IMR-90 (cell line): Measurements from ENCODE around the gene NINJ2. TPM values are rescaled to one million over a fixed set of nuclear protein-coding genes. Genes with fewer than 3 reads are reported as not detected.

Experiments
- ATAC-seq: fragments of 200-7000 bp; cut with Tn5 transposase; 2 replicates; pipeline ENCODE4 v1.9.1; 2020; ENCODE audit warnings: low read depth, mild to moderate bottlenecking, moderate library complexity
- BruUV-seq: library from RNA; stranded (reverse); fragments of 400-500 nt; replicated peaks from 2 replicates; lab custom pipeline; 2021; lab: Mats Ljungman, UMichigan
- CTCF ChIA-PET: fragments of 300-600 bp; formaldehyde crosslinking; extraction: SDS; loops from one replicate; lab custom pipeline; 2021; ENCODE audit warnings: antibody characterized with exemption; lab: Yijun Ruan, JAX
- POLR2A ChIA-PET: fragments of 300-600 bp; sonication (Branson Sonifier 250); formaldehyde crosslinking; loops from one replicate; lab custom pipeline; 2022; ENCODE audit warnings: antibody characterized with exemption; ENCODE audit not compliant: unreplicated experiment; lab: Charles Lee
- DNase-seq: peaks from one replicate; pipeline ENCODE4 v3.0.0; 2013
- H2AFZ ChIP-seq: replicated peaks from 2 replicates; pipeline ENCODE3; 2013; ENCODE audit warnings: low read length, mild to moderate bottlenecking; ENCODE audit not compliant: poor library complexity
- H2AK5ac ChIP-seq: 2 replicates; pipeline ENCODE4 v1.6.1; 2013; ENCODE audit warnings: low read depth, low read length, inconsistent platforms
- H2AK9ac ChIP-seq: replicated peaks from 2 replicates; pipeline ENCODE3; 2013; ENCODE audit warnings: mild to moderate bottlenecking, low read depth, low read length, moderate library complexity; ENCODE audit not compliant: poor library complexity
- H2BK120ac ChIP-seq: 2 replicates; pipeline ENCODE4 v1.6.1; 2013; ENCODE audit warnings: low read depth, low read length, inconsistent platforms
- H2BK15ac ChIP-seq: 3 replicates; pipeline ENCODE4 v1.6.1; 2013; ENCODE audit warnings: low read depth, low read length, inconsistent platforms
- H2BK20ac ChIP-seq: 2 replicates; pipeline ENCODE4 v1.6.1; 2013; ENCODE audit warnings: low read depth, mild to moderate bottlenecking, inconsistent platforms, low read length, moderate library complexity
- H2BK5ac ChIP-seq: 2 replicates; pipeline ENCODE4 v1.6.1; 2013; ENCODE audit warnings: mild to moderate bottlenecking, low read depth, low read length, inconsistent platforms; ENCODE audit not compliant: poor library complexity, severe bottlenecking
- H3K14ac ChIP-seq: replicated peaks from 2 replicates; pipeline ENCODE4 v1.6.1; 2013; ENCODE audit warnings: low read depth, low read length, inconsistent platforms
- H3K18ac ChIP-seq: 2 replicates; pipeline ENCODE4 v1.6.1; 2013; ENCODE audit warnings: low read depth, low read length, control low read depth
- H3K23ac ChIP-seq: 2 replicates; pipeline ENCODE4 v1.6.1; 2013; ENCODE audit warnings: low read depth, low read length, inconsistent platforms
- H3K27ac ChIP-seq: 2 replicates; pipeline ENCODE4 v1.5.1; 2013; ENCODE audit warnings: mild to moderate bottlenecking, control low read depth, low read length; ENCODE audit not compliant: insufficient read depth
- H3K27me3 ChIP-seq: 2 replicates; pipeline ENCODE4 v1.6.1; 2013; ENCODE audit warnings: low read length; ENCODE audit not compliant: control insufficient read depth, insufficient read depth
- H3K36me3 ChIP-seq: 2 replicates; pipeline ENCODE4 v1.6.1; 2013; ENCODE audit warnings: low read length, mixed read lengths; ENCODE audit not compliant: control insufficient read depth, insufficient read depth
- H3K4ac ChIP-seq: 2 replicates; pipeline ENCODE4 v1.6.1; 2013; ENCODE audit warnings: low read depth, low read length, inconsistent platforms
- H3K4me1 ChIP-seq: 2 replicates; pipeline ENCODE4 v1.6.1; 2013; ENCODE audit warnings: low read length, mixed read lengths; ENCODE audit not compliant: control insufficient read depth, insufficient read depth
- H3K4me2 ChIP-seq: 2 replicates; pipeline ENCODE4 v1.6.1; 2013; ENCODE audit warnings: low read depth, mild to moderate bottlenecking, control low read depth, low read length, moderate library complexity
- H3K4me3 ChIP-seq: 2 replicates; pipeline ENCODE4 v1.5.1; 2013; ENCODE audit warnings: low read depth, mild to moderate bottlenecking, control low read depth, low read length, moderate library complexity; ENCODE audit not compliant: insufficient read depth
- H3K56ac ChIP-seq: 2 replicates; pipeline ENCODE4 v1.6.1; 2013; ENCODE audit warnings: low read length, inconsistent platforms; ENCODE audit not compliant: insufficient read depth; ENCODE audit errors: extremely low read depth
- H3K79me1 ChIP-seq, 2 experiments: 2 replicates each; pipeline ENCODE4 v1.6.1; 2013; ENCODE audit warnings: low read length in 2 of 2, inconsistent platforms in 1 of 2, low read depth in 1 of 2
- H3K9ac ChIP-seq: 2 replicates; pipeline ENCODE4 v1.6.1; 2013; ENCODE audit warnings: low read depth, low read length, control low read depth
- H3K9me1 ChIP-seq: 2 replicates; pipeline ENCODE4 v1.6.1; 2013; ENCODE audit warnings: low read length, inconsistent platforms; ENCODE audit not compliant: insufficient read depth
- H3K9me3 ChIP-seq: 2 replicates; pipeline ENCODE4 v1.6.1; 2013; ENCODE audit warnings: low read length; ENCODE audit not compliant: control insufficient read depth, insufficient read depth
- H4K20me1 ChIP-seq: 2 replicates; pipeline ENCODE4 v1.6.1; 2013; ENCODE audit warnings: low read length, inconsistent platforms; ENCODE audit not compliant: insufficient read depth
- H4K5ac ChIP-seq: 2 replicates; pipeline ENCODE4 v1.6.1; 2013; ENCODE audit warnings: mild to moderate bottlenecking, low read depth, low read length, control low read depth
- H4K8ac ChIP-seq, 2 experiments: 2 replicates each; pipeline ENCODE4 v1.6.1; 2013; ENCODE audit warnings: low read depth in 2 of 2, low read length in 2 of 2, control low read depth in 1 of 2, inconsistent platforms in 1 of 2
- H4K91ac ChIP-seq: 2 replicates; pipeline ENCODE4 v1.6.1; 2013; ENCODE audit warnings: low read depth, low read length, inconsistent platforms; ENCODE audit not compliant: insufficient read depth
- RFX5 ChIP-seq: IDR thresholded peaks from 2 replicates; pipeline ENCODE4 v1.8.0; 2012; ENCODE audit warnings: low read depth, mild to moderate bottlenecking, low read length, moderate library complexity
- WGBS, 2 experiments: methylation state at CpG; one replicate each; pipeline versions ENCODE4 v1.1.5 to v1.1.7; 2013; ENCODE audit warnings: missing lambda C conversion rate in 2 of 2; ENCODE audit not compliant: insufficient read length in 1 of 2; ENCODE audit errors: extremely low coverage in 2 of 2; 5-methylcytosine and 5-hydroxymethylcytosine counted together
- dilution Hi-C: fragments of 300-500 bp; cut with HindIII; formaldehyde crosslinking; loops from one replicate; pipeline ENCODE4 v1.14.3; 2018; ENCODE audit warnings: low sequenced_read_pairs; ENCODE audit not compliant: unreplicated experiment
- in situ Hi-C: fragments of 300-500 bp; cut with MboI; formaldehyde crosslinking; loops from 3 replicates; pipeline ENCODE4 v1.14.3; 2019; ENCODE audit warnings: low sequenced_read_pairs, inconsistent platforms, mixed read lengths
- intact Hi-C: fragments of 100-400 bp; cut with micrococcal nuclease; formaldehyde crosslinking; loops from 2 replicates; pipeline ENCODE4 v1.10.0; 2022
- polyA plus RNA-seq, 3 experiments: library from polyadenylated mRNA; depleted of rRNA; stranded (reverse); fragments of >200 nt; gene quantifications; 2 replicates each; pipeline ENCODE4 v1.2.3, GENCODE V29; 2012; ENCODE audit warnings: low replicate concordance in 1 of 3
- total RNA-seq: library from RNA; depleted of rRNA; stranded (reverse); fragments of >200 nt; gene quantifications from 2 replicates; pipeline ENCODE4 v1.2.3, GENCODE V29; 2012

The NINJ2 gene
- total and polyA plus RNA-seq, 2 of the 4 experiments (the other 2 are of a cell fraction) = not detected

GRCh38 chr12:580813-581212 is 82.4 kb downstream of the NINJ2 start:
- intact Hi-C loops = no loop called here
- no peak overlapping the region for H2BK15ac ChIP-seq
- H4K8ac ChIP-seq = no peak overlapping the region
- H4K5ac ChIP-seq = no peak overlapping the region
- H3K4me2 ChIP-seq = no peak overlapping the region
- H2AK5ac ChIP-seq = peak overlapping the region; percentile 15; the same call in 1 of the 2 replicates
- H3K9ac ChIP-seq = no peak overlapping the region
- ATAC-seq = no peak
- H3K27me3 ChIP-seq = peaks cover 16% of the 10 kb centered on the region
- H3K79me1 ChIP-seq = no peaks in the 10 kb centered on the region
- no peak for TF ChIP-seq RFX5
- no peak overlapping the region for H2AK9ac ChIP-seq
- ChIA-PET POLR2A (no interaction called here), CTCF (interaction anchor here (2.1 kb wide), 1 partner anchor 170 kb away, joined by 6 read pairs; no protein-coding TSS in a partner anchor)
- BruUV-seq = no TSS peak
- H3K4me3 ChIP-seq = no peak overlapping the region
- peak overlapping the region; percentile 36 for H2BK5ac ChIP-seq
- WGBS, 2 experiments = 96% methylated on average over 3 of the region's 4 CpGs; no CpG with 5 or more reads in 1 of the 2 experiments
- no peak overlapping the region for H3K4ac ChIP-seq
- peak overlapping the region; percentile 43 for H2AFZ ChIP-seq
- H2BK120ac ChIP-seq = no peak overlapping the region
- no peak overlapping the region for H3K56ac ChIP-seq
- no peaks in the 10 kb centered on the region for H4K20me1 ChIP-seq
- peaks cover 7% of the 10 kb centered on the region; the same call in 1 of the 2 replicates for H3K9me1 ChIP-seq
- H3K27ac ChIP-seq = no peak overlapping the region
- H4K91ac ChIP-seq = no peak overlapping the region
- peaks cover 3% of the 10 kb centered on the region; the same call in 1 of the 2 replicates for H3K4me1 ChIP-seq
- in situ Hi-C loops = no loop called here
- H3K36me3 ChIP-seq = no peaks in the 10 kb centered on the region
- dilution Hi-C loops = no loop called here
- no peak for DNase-seq
- no peaks in the 10 kb centered on the region for H3K9me3 ChIP-seq
- no peak overlapping the region for H2BK20ac ChIP-seq
- no peak overlapping the region for H3K18ac ChIP-seq
- H3K23ac ChIP-seq = peak overlapping the region; percentile 59; the same call in 1 of the 2 replicates
- H3K14ac ChIP-seq = no peak overlapping the region
